ENCODE measurements around the gene NEUROD2. TPM values are rescaled to one million over a fixed set of nuclear protein-coding genes. Genes with fewer than 3 reads are reported as not detected.

Gene NEUROD2
- total and polyA plus RNA-seq, 2 experiments from 2014 or later: not detected

GRCh38 chr17:39603304-39604016 lies 4.3 kb downstream of the NEUROD2 start:
- H3F3A ChIP-seq (replicated peaks; ENCODE audit: low read depth): peaks cover 51% of the 10 kb centered on the region
- Mint-ChIP-seq H3K36me3 (ENCODE audit: low read depth) (no peaks in the 10 kb centered on the region), H3K9me3 (no peaks in the 10 kb centered on the region), H3K4me3 (peak overlapping the region; percentile 64), H3K27me3 (ENCODE audit: insufficient read depth, low read depth, poor library complexity) (peaks cover 96% of the 10 kb centered on the region), H3K27ac (no peak overlapping the region), H3K4me1 (peaks cover 53% of the 10 kb centered on the region)
- no peak for DNase-seq (ENCODE audit: low spot score)
- ATAC-seq: no peak
- H3K36me3 ChIP-seq (ENCODE audit: insufficient read depth): no peaks in the 10 kb centered on the region
- H3K4me1 ChIP-seq (ENCODE audit: insufficient read depth): peaks cover 63% of the 10 kb centered on the region
- H3K79me2 ChIP-seq (replicated peaks; ENCODE audit: insufficient read depth): no peaks in the 10 kb centered on the region
- peak overlapping the region; percentile 88 for H3K4me2 ChIP-seq
- peaks cover 16% of the 10 kb centered on the region for H4K20me1 ChIP-seq (replicated peaks; ENCODE audit: insufficient read depth)
- H3K27ac ChIP-seq (ENCODE audit: low read depth): no peak overlapping the region
- peak overlapping the region; percentile 66 for H3K4me3 ChIP-seq
- peaks cover 100% of the 10 kb centered on the region for H3K27me3 ChIP-seq (ENCODE audit: insufficient read depth)
- H2AFZ ChIP-seq: peak overlapping the region; percentile 74; the same call in 1 of the 2 replicates
- no peaks in the 10 kb centered on the region for H3K9me2 ChIP-seq (ENCODE audit: insufficient read depth)
- no peak for TF ChIP-seq EZH2phosphoT487 (IDR thresholded peaks at IDR 0.05; ENCODE audit: unreplicated experiment)
- TF ChIP-seq EZH2 (IDR thresholded peaks at IDR 0.05; ENCODE audit: low read depth, unreplicated experiment): peak; percentile 61

GRCh38 chr17:39602533-39603303 lies 5.0 kb downstream of the NEUROD2 start:
- Histone ChIP-seq H3K79me2 (replicated peaks; ENCODE audit: insufficient read depth) (no peaks in the 10 kb centered on the region), H3F3A (replicated peaks; ENCODE audit: low read depth) (peaks cover 51% of the 10 kb centered on the region), H3K9me2 (ENCODE audit: insufficient read depth) (no peaks in the 10 kb centered on the region), H3K4me3 (peak overlapping the region; percentile 66; the same call in 1 of the 2 replicates), H3K27me3 (ENCODE audit: insufficient read depth) (peaks cover 100% of the 10 kb centered on the region), H4K20me1 (replicated peaks; ENCODE audit: insufficient read depth) (peaks cover 19% of the 10 kb centered on the region), H3K4me1 (ENCODE audit: insufficient read depth) (peaks cover 66% of the 10 kb centered on the region), H2AFZ (no peak overlapping the region), H3K4me2 (peak overlapping the region; percentile 88; the same call in 1 of the 2 replicates), H3K27ac (ENCODE audit: low read depth) (no peak overlapping the region), H3K36me3 (ENCODE audit: insufficient read depth) (no peaks in the 10 kb centered on the region)
- DNase-seq (ENCODE audit: low spot score) (no peak), ATAC-seq (no peak)
- H3K27ac Mint-ChIP-seq: no peak overlapping the region
- H3K4me1 Mint-ChIP-seq: peaks cover 58% of the 10 kb centered on the region
- TF ChIP-seq ZNF462 (CRISPR knock-in tag; IDR thresholded peaks at IDR 0.05): no peak
- no peak for TF ChIP-seq EZH2phosphoT487 (IDR thresholded peaks at IDR 0.05; ENCODE audit: unreplicated experiment)
- H3K9me3 Mint-ChIP-seq: no peaks in the 10 kb centered on the region
- peaks cover 97% of the 10 kb centered on the region for H3K27me3 Mint-ChIP-seq (ENCODE audit: insufficient read depth, low read depth, poor library complexity)
- H3K4me3 Mint-ChIP-seq: peak overlapping the region; percentile 64; the same call in 1 of the 3 replicates
- no peaks in the 10 kb centered on the region for H3K36me3 Mint-ChIP-seq (ENCODE audit: low read depth)
